OCI-LY3 (cell line): ENCODE results near the gene OR4Q2.

Experiments
- H2AFZ ChIP-seq: fragments of 200-600, 300-600 bp; shearing (Covaris generic); 2 replicates; pipeline ENCODE4 v1.6.0; 2014; ENCODE audit warnings: antibody characterized with exemption, low read depth, low read length
- H3K27ac ChIP-seq: fragments of 200-600, 300-600 bp; sonication (generic); 2 replicates; pipeline ENCODE4 v1.5.1; 2014; ENCODE audit warnings: mild to moderate bottlenecking, low read length, moderate library complexity, mixed read lengths
- H3K27me3 ChIP-seq: fragments of 200-600, 300-600 bp; sonication (generic); 2 replicates; pipeline ENCODE4 v1.6.1; 2014; ENCODE audit warnings: low read depth, low read length, mixed read lengths
- H3K36me3 ChIP-seq: fragments of 200-600, 300-600 bp; sonication (generic); replicated peaks from 2 replicates; pipeline ENCODE3; 2014; ENCODE audit warnings: low read depth, low read length, mixed read lengths
- H3K4me1 ChIP-seq: fragments of 300-600, 200-600 bp; sonication (generic); 2 replicates; pipeline ENCODE4 v1.6.1; 2014; ENCODE audit warnings: low read length, mixed read lengths
- H3K4me2 ChIP-seq: fragments of 200-600, 300-600 bp; sonication (generic); 2 replicates; pipeline ENCODE4 v1.6.1; 2014; ENCODE audit warnings: low read length, mixed read lengths
- H3K4me3 ChIP-seq: fragments of 300-600, 200-600 bp; sonication (generic); 2 replicates; pipeline ENCODE4 v1.5.1; 2014; ENCODE audit warnings: antibody characterized with exemption, mild to moderate bottlenecking, low read length, moderate library complexity
- H3K79me2 ChIP-seq: fragments of 300-600, 200-600 bp; shearing (Covaris generic); 2 replicates; pipeline ENCODE4 v1.6.1; 2014; ENCODE audit warnings: mild to moderate bottlenecking, low read length, mixed read lengths
- H3K9ac ChIP-seq: fragments of 300-600, 200-600 bp; shearing (Covaris generic); 2 replicates; pipeline ENCODE4 v1.6.0; 2014; ENCODE audit warnings: mild to moderate bottlenecking, low read length, moderate library complexity
- H3K9me3 ChIP-seq: fragments of 200-600, 300-600 bp; shearing (Covaris generic); 2 replicates; pipeline ENCODE4 v1.6.1; 2014; ENCODE audit warnings: low read length, mixed read lengths; ENCODE audit not compliant: insufficient read depth
- H4K20me1 ChIP-seq: fragments of 200-600, 300-600 bp; sonication (generic); 2 replicates; pipeline ENCODE4 v1.6.1; 2016; ENCODE audit warnings: low read length, mixed read lengths; ENCODE audit not compliant: insufficient read depth
- CTCF ChIP-seq: fragments of 200-600, 300-600 bp; sonication (generic); IDR thresholded peaks from 2 replicates; pipeline ENCODE4 v1.5.1; 2014; ENCODE audit warnings: antibody characterized with exemption, low read length, low read depth
- EZH2phosphoT487 ChIP-seq: fragments of 200-600 bp; shearing (Covaris generic); IDR thresholded peaks from 2 replicates; pipeline ENCODE4 v1.6.1; 2018; ENCODE audit warnings: antibody characterized with exemption, mixed run types, low read depth

The OR4Q2 gene

GRCh38 chr14:20035449-20035848 lies 33.5 kb downstream of the OR4Q2 start:
- no peak overlapping the region for H3K4me3 ChIP-seq
- no peaks in the 10 kb centered on the region for H3K36me3 ChIP-seq
- no peaks in the 10 kb centered on the region for H4K20me1 ChIP-seq
- no peak overlapping the region for H3K27ac ChIP-seq
- H3K9me3 ChIP-seq, result no peaks in the 10 kb centered on the region
- TF ChIP-seq EZH2phosphoT487 (no peak), CTCF (no peak)
- no peak overlapping the region for H3K9ac ChIP-seq
- H3K79me2 ChIP-seq, result no peaks in the 10 kb centered on the region
- H3K4me1 ChIP-seq, result no peaks in the 10 kb centered on the region
- no peak overlapping the region for H2AFZ ChIP-seq
- no peak overlapping the region for H3K4me2 ChIP-seq
- H3K27me3 ChIP-seq, result no peaks in the 10 kb centered on the region

- no peaks in the 10 kb centered on the region for H3K79me2 ChIP-seq
Measured at GRCh38 chr14:20035938-20036337, 34.0 kb downstream of the OR4Q2 start, which contains the start of gene OR4K13. OR4K13 (minus strand) TSS chr14:20036038; CDS start chr14:20034758, 1,280 bp downstream.

GRCh38 chr14:20044243-20044642 lies 42.3 kb downstream of the OR4Q2 start:
- H4K20me1 ChIP-seq, result no peaks in the 10 kb centered on the region
- H3K9ac ChIP-seq, result no peak overlapping the region
- no peaks in the 10 kb centered on the region for H3K36me3 ChIP-seq
- no peak overlapping the region for H2AFZ ChIP-seq
- no peaks in the 10 kb centered on the region for H3K4me1 ChIP-seq
- no peak overlapping the region for H3K27ac ChIP-seq
- no peak overlapping the region for H3K4me2 ChIP-seq
- no peak overlapping the region for H3K4me3 ChIP-seq
- no peaks in the 10 kb centered on the region for H3K27me3 ChIP-seq
- no peak for TF ChIP-seq CTCF
- TF ChIP-seq EZH2phosphoT487, result no peak
- H3K79me2 ChIP-seq, result no peaks in the 10 kb centered on the region
- H3K9me3 ChIP-seq, result no peaks in the 10 kb centered on the region

More at GRCh38 chr14:20035938-20036337, 34.0 kb downstream of the OR4Q2 start, which contains the start of gene OR4K13:
- H3K9me3 ChIP-seq, result no peaks in the 10 kb centered on the region
- no peak within 1 kb of the TSS for H2AFZ ChIP-seq
- no peak within 1 kb of the TSS for H3K4me3 ChIP-seq
- no peaks in the 10 kb centered on the region for H3K27me3 ChIP-seq
- H3K4me1 ChIP-seq, result no peaks in the 10 kb centered on the region
- no peaks in the 10 kb centered on the region for H3K36me3 ChIP-seq
- no peak within 1 kb of the TSS for H3K4me2 ChIP-seq
- H3K27ac ChIP-seq, result no peak within 1 kb of the TSS
- H3K9ac ChIP-seq, result no peak within 1 kb of the TSS
- H4K20me1 ChIP-seq, result no peaks in the 10 kb centered on the region
- TF ChIP-seq CTCF (no peak), EZH2phosphoT487 (no peak)

GRCh38 chr14:20048202-20048601 lies 46.2 kb downstream of the OR4Q2 start:
- Histone ChIP-seq H3K4me2 (no peak overlapping the region), H4K20me1 (no peaks in the 10 kb centered on the region), H3K4me1 (no peaks in the 10 kb centered on the region), H3K9ac (no peak overlapping the region), H3K79me2 (no peaks in the 10 kb centered on the region), H3K27me3 (no peaks in the 10 kb centered on the region), H3K9me3 (no peaks in the 10 kb centered on the region), H2AFZ (no peak overlapping the region), H3K36me3 (no peaks in the 10 kb centered on the region), H3K27ac (no peak overlapping the region), H3K4me3 (no peak overlapping the region)
- TF ChIP-seq CTCF (no peak), EZH2phosphoT487 (no peak)
